ENCODE results near the gene ALPI. TPM values are rescaled to one million over a fixed set of nuclear protein-coding genes. Genes with fewer than 3 reads are reported as not detected.
A peak's percentile ranks its signal among the peaks of the same experiment; 100 is the strongest.

ALPI gene
- total RNA-seq, 1 donor from 2014 or later, result not detected

- no peak for DNase-seq (ENCODE audit: low read depth in 2 of 2)
Observed at GRCh38 chr2:232496501-232497270, 40.7 kb downstream of the ALPI start.

DNA sequence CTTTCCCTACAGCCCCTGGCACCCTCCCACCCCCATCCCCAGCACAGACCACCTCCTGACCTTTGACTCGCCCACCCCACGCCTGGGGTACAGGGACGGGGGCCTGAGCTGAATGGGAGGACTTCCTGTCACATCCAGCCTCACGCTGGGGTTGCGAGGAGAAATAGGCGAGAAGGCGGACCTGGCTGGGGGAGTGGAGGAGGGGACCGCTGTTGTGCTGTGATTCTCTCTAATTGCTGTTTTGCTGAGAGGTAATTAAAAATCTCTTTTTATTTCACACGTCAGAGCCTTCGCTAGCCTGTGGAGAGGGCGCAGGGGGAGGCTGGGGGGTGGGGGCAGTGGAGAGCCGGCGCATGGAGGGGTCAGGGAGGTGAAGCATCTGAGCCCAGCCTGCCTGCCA lies 41.4 kb downstream of the ALPI start:
- no peak for DNase-seq (ENCODE audit: low read depth in 2 of 2)

GRCh38 chr2:232498452-232498851 lies 42.5 kb downstream of the ALPI start:
- DNase-seq (ENCODE audit: low read depth in 2 of 2), result no peak

- DNase-seq (ENCODE audit: low read depth in 2 of 2), result no peak
Observed at GRCh38 chr2:232501331-232501771, 45.4 kb downstream of the ALPI start.

DNA sequence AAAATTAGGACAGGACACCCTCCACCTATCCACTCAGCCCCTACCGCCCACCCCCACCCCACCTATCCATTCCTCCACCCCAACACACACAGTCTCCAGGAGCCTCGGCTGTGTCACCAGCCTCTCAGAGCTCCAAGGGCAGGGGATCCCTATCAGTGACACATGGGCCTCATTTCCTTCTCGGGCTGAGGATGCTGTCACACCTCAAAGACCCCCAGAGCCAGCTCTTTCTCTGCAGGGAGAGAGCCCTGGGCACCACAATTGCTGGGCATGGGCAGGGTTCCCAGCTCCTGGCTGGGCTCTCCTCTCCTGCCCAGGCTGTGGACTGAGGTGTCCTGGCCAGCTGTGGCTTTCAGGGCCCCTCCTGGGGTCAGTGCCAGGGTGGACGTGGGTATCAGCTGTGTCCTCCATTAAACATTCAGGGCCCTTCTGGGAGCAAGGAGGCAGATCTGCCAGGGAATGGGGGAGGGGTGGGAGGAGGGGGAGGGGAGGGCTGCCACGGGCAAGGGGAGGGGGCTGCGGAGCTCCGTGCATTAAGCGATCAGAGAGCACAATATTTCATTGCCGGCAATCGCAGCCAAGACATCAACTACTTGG lies 45.9 kb downstream of the ALPI start:
- DNase-seq (ENCODE audit: low read depth in 2 of 2), result no peak

GRCh38 chr2:232502511-232502910 lies 46.6 kb downstream of the ALPI start:
- DNase-seq (ENCODE audit: low read depth in 2 of 2), result no peak

DNA sequence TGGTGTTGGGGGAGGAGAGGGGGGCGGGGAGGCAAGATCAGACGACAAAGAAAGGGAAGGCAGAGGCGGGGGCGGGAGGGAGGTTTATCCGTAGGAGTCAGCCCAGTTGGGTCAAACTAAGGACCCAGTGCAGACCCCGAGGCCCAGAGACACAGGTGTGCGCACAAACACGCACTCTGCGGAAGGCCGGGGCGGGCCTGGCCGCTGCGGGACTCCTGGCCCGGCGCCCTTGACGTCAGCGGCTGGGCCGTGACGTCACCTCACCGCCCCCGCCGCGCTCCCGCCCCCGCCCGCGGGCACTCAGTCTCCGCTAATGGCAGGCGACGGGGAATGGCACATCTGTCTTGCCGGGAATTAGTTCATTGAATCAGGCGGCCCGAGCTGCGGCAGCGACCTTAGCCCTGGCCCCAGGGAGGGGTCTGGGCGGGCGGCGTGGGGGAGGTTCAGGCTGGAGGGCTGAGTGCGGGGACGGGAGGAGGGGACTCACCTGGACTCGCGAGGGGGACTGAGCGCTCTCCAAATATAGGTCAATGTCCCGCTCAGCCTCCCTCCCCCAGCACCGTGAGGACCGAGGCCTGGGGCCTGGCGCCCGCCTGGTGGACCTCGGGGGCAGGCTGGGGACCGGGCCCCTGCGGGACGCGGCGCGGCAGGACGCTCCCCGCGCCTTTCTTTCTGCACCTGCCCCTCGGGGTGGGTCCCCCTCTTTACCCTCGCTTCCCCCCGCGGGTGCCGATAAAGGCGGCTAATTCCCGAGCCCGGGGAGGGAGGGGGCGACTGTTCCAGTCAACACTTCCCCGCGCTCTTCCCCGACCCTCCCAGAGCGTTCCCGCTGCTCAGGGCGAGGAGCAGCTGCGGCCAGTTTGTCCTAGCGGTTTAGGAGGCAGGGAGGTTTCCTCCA lies 47.2 kb downstream of the ALPI start:
- peak in 1 of 2 donors; percentile 4 for DNase-seq (ENCODE audit: low read depth in 2 of 2)

DNA sequence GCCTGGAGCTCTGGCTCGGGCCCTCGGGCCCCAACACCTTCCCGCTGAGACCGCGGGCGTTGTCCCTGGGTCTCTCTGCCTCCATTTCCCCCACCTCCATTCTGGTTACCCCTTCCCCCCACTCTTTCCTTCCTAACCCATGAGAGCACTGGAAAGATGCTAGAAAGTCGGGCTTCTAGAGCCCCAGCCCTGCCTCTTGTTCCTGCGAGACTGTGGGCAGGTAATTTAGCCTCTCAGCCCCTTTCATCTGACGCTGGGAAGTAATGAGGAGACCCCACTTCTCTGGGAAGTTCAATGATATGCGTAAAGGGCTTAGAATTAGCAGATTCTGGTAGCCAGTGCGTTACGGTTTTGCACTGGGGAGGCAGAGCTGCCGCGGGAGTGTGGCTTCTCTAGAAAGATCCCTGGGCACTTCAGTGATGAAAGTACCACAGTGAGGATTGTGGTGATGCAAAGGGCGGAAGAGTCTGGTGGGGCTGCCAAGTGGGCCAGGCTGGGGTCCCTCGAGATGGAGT lies 47.9 kb downstream of the ALPI start:
- no peak for DNase-seq (ENCODE audit: low read depth in 2 of 2)

- DNase-seq (ENCODE audit: low read depth in 2 of 2), result no peak
Observed at GRCh38 chr2:232504438-232504837, 48.5 kb downstream of the ALPI start.

GRCh38 chr2:232505856-232506255 lies 49.9 kb downstream of the ALPI start:
- no peak for DNase-seq (ENCODE audit: low read depth in 2 of 2)

GRCh38 chr2:232506709-232507108 lies 50.8 kb downstream of the ALPI start:
- no peak for DNase-seq (ENCODE audit: low read depth in 2 of 2)

- no peak for DNase-seq (ENCODE audit: low read depth in 2 of 2)
Observed at GRCh38 chr2:232508251-232508650, 52.3 kb downstream of the ALPI start.

Other genes starting within 250 kb of the ALPI start
- not detected in 2 replicates for gene ALPP, start 77.4 kb upstream of the ALPI start, total RNA-seq
- not detected in 2 replicates for gene ALPG, start 49.3 kb upstream of the ALPI start, total RNA-seq
- gene ECEL1, start 31.7 kb downstream of the ALPI start, total RNA-seq, result under 0.01 TPM in 1 of 2 replicates, not detected in the other
- not detected in 2 replicates for gene PRSS56, start 64.2 kb downstream of the ALPI start, total RNA-seq
- not detected in 2 replicates for gene CHRND, start 70.0 kb downstream of the ALPI start, total RNA-seq
- gene CHRNG, start 83.5 kb downstream of the ALPI start, total RNA-seq, result not detected in 2 replicates
- gene TIGD1, start 94.4 kb downstream of the ALPI start, total RNA-seq, result 0.89 and 1.7 TPM in 2 replicates
- gene EIF4E2, start 94.5 kb downstream of the ALPI start, total RNA-seq, result 85.3 and 94.7 TPM in 2 replicates
- gene EFHD1, start 177.5 kb downstream of the ALPI start, total RNA-seq, result not detected in 2 replicates
- gene GIGYF2, start 241.2 kb downstream of the ALPI start, total RNA-seq, result 36.3 and 44.1 TPM in 2 replicates

Measured in dermis microvascular lymphatic vessel endothelial cell (primary cell).